GM21515 (cell line): ENCODE data around the gene TMEFF1.
A peak's percentile ranks its signal among the peaks of the same experiment; 100 is the strongest.
"Not testable (repeated sequence)": the region's sequence is repeated elsewhere in the genome, so short reads cannot be mapped to it uniquely, and the experiment has no call there.

Experiments used
- ATAC-seq: cut with Tn5 transposase; IDR thresholded peaks from one replicate; pipeline ENCODE4 v1.9.1; 2021; ENCODE audit not compliant: unreplicated experiment

TMEFF1 gene

GRCh38 chr9:100472788-100473275, at the start of gene TMEFF1:
Gene TMEFF1, plus strand, starts transcription at chr9:100473149. Its CDS starts 396 bp downstream, at chr9:100473545.
- ATAC-seq = no peak

GRCh38 chr9:100425758-100426157, 47.2 kb upstream of the TMEFF1 start:
- no peak for ATAC-seq

GRCh38 chr9:100426189-100426529, 46.8 kb upstream of the TMEFF1 start:
- no peak for ATAC-seq

DNA sequence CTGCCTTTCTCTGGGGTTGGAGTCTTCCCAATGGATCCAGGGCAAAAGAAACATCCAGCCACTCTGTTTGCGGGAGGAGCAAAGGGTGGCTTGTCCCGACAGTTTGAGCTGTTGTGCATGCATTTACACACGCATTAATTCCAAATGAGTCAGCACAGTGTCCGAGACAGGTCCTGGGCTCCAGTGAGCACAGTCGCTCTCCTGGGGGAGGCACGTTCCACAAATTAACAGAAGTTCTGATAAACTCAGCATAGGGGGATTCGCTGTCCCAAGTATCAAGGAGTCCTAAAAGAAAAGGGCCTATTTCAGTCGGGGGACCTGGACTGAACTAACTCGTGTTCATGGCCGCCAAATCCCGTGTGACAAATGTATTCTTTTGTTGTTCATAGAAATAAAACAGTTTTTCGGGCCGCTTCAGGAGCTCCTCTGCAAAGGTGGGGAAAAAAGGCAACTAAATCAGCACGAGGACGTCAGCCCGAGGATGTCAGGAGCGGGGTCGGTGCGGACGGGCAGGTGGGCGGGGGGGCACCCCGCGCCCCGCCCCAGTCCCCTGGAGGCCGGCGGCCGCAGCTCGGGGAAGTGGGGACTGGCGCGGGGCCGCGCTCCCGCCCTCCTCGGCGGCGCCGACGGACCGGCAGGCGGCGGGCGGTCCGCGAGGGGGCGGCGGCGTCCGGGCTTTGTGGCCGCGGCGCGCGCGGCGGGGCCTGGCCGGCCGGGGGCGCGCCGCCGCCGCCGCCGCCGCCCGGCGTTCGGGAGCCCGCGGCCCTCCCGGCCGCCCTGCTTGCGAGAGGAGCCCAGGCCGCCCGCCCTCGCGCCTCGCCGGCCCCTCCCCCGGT, 46.2 kb upstream of the TMEFF1 start, which contains the start of gene MSANTD3:
Gene MSANTD3, plus strand, starts transcription at position 614 of the 836 bp plus-strand sequence. CDS start 14,796 bp downstream, outside the sequence.
- peak; percentile 75 for ATAC-seq

GRCh38 chr9:100427366-100428263, 45.3 kb upstream of the TMEFF1 start:
- peak; percentile 55 for ATAC-seq

GRCh38 chr9:100428871-100429654, 43.9 kb upstream of the TMEFF1 start:
- no peak for ATAC-seq

DNA sequence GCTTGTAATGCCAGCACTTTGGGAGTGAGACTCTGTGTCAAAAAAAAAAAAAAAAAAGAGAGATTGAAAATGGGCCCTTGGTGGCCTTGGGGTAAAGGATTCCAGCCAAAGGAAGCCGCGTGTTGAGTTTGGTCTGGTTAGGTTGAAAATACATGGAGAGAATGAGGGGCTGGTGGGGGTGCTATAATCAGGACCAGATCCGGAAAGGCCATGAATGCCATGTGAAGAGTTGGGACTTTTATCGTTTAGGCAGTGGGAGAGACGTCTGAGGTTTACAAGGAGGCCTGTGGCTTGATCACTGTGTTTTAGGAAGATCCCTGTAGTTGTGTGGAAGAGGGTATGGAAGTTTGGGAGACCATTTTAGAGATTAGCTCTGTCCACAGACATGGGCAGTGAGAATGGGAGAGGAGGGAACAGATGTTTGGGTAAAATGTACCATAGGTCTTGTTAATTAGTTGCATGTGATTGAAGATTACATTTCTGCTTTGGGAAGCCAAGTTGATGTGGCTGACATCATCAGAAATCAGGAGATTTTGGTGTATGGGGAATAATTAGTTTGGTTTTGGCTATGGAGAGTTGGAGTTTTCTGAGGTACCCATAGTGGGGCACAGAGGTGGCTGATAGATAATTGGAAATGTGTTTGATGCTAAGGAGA, 42.5 kb upstream of the TMEFF1 start:
- no peak for ATAC-seq

- no peak for ATAC-seq
These were observed 41.1 kb upstream of the TMEFF1 start for GRCh38 chr9:100431886-100432285.

- ATAC-seq = no peak
These were observed 40.2 kb upstream of the TMEFF1 start for GRCh38 chr9:100432736-100433135.

- ATAC-seq = no peak
These were observed 36.4 kb upstream of the TMEFF1 start for GRCh38 chr9:100436571-100436970.

DNA sequence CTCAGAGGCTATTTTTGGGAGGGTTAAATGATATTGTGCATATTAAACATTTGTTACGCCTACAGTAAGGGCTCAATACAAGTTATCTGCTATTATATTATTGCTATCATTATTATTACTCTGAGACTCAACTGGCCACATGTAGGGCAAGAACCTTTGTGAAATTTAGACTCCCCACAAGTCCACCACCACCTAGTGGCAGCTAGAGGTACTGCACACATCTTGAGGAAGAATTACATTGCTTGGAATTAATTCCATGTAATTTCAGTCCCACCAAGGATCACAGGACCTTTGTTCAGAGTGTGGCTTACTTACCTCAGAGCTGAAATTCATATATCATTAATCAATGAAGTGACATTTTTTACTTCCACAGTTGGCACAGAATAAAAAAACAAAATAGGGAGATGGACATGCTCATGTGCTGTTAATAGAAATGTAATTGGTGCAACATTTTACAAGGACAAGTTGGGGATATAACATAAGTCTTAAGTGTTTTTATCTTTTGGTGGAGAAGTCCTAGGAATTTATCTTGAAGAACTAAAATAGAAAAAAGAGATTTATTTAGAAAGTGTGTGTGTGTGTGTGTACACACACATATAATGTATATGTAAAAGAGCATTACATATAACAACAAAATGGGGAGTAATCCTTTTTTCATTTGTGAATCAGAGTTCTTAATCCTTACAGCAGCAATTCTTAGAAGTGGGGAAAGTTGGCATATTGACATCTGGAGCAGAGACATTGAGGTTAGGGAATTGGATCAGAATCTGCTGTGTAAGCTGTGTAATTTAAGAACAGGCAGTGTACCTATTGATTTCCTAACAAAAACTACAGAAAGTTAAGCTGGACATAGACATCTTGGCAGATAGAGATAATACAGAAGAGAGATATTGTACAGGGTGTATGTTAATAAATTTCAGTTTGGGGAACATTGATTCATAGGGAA, 34.8 kb upstream of the TMEFF1 start:
- ATAC-seq = peak; percentile 65

GRCh38 chr9:100440071-100440470, 32.9 kb upstream of the TMEFF1 start:
- ATAC-seq = no peak

DNA sequence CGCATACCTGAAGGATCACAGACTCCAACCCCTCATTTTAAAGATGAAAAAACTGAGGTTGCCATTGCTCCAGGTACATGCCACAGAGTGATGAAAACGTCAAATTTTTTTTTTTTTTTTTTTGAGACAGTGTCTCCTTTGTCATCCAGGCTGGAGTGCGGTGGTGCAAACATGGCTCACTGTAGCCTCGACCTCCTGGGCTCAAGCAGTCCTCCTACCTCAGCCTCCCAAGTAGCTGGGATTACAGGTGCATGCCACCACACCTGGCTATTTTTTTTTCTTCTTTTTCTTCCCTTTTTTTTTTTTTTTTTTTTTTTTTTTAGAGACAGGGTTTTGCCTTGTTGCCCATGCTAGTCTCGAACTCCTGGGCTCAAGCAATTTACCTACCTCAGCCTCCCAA, 32.5 kb upstream of the TMEFF1 start:
- not testable (repeated sequence) for ATAC-seq

- ATAC-seq = no peak
These were observed 31.0 kb upstream of the TMEFF1 start for GRCh38 chr9:100441911-100442361.

DNA sequence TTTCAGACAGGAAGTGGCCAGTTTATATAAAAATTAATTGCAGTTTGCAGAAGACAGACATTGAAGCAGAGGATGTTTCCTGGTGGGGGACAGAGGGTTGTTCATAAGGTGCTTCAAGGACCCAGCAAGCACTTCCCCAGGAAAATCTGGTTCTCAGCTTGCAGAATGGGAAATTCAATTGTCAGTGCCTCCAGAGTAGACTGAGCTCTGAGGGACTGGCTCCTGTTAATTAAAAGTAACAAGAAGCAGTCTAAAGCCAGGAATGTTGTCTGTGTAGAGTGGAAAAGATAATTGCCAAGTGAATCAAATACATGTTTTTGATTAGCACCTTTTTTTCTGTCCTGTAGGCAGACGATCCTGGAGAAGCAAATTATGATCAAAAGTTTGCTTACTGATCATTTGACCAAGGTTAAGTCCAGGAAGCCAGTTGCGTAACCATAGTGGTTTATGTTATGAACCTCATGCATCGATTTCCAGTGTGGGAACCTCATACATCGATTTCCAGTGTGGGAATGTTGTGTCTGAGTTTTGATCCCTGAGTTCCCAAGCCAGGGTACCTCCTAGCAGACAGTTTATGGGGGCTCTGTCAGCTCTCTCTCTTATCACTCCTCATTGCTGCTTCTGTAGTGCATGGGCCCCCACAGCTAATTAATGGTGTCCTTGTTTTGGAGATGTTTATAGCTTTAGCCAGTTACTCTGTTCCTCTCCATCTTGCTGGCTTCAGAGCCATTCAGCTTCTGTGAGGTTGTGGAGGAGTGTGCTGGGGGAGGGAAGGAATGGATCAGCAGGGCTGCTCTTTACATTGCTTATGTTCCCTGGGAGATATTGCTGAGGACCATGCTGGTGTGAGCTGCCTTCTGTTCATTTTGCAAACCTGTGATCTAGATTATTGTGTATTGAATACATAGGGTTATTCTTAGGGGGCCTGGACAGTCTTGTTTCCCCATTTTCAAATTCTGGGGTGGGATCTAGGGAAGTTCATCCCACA, 28.9 kb upstream of the TMEFF1 start:
- ATAC-seq = no peak

- ATAC-seq = no peak
These were observed 27.6 kb upstream of the TMEFF1 start for GRCh38 chr9:100445161-100445902.

GRCh38 chr9:100445903-100446549, 26.9 kb upstream of the TMEFF1 start:
- ATAC-seq = no peak
